OCI-LY3 (cell line): ENCODE results near the gene STARD5.

Experiments
- EZH2phosphoT487 ChIP-seq: fragments of 200-600 bp; shearing (Covaris generic); IDR thresholded peaks from 2 replicates; pipeline ENCODE4 v1.6.1; 2018; ENCODE audit warnings: antibody characterized with exemption, mixed run types, low read depth
- TF ChIP-seq, protein P1 (sequence below): fragments of 200-600, 300-600 bp; sonication (generic); IDR thresholded peaks from 2 replicates; pipeline ENCODE4 v1.5.1; 2014; ENCODE audit warnings: antibody characterized with exemption, low read length, low read depth

GRCh38 chr15:81289910-81290309, 34.0 kb downstream of the STARD5 start:
- TF ChIP-seq, protein P1, sequence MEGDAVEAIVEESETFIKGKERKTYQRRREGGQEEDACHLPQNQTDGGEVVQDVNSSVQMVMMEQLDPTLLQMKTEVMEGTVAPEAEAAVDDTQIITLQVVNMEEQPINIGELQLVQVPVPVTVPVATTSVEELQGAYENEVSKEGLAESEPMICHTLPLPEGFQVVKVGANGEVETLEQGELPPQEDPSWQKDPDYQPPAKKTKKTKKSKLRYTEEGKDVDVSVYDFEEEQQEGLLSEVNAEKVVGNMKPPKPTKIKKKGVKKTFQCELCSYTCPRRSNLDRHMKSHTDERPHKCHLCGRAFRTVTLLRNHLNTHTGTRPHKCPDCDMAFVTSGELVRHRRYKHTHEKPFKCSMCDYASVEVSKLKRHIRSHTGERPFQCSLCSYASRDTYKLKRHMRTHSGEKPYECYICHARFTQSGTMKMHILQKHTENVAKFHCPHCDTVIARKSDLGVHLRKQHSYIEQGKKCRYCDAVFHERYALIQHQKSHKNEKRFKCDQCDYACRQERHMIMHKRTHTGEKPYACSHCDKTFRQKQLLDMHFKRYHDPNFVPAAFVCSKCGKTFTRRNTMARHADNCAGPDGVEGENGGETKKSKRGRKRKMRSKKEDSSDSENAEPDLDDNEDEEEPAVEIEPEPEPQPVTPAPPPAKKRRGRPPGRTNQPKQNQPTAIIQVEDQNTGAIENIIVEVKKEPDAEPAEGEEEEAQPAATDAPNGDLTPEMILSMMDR, result no peak
- no peak for TF ChIP-seq EZH2phosphoT487
